KMS-11 (cell line): ENCODE data around the gene BNC2.
"Not testable (repeated sequence)": the region's sequence is repeated elsewhere in the genome, so short reads cannot be mapped to it uniquely, and the experiment has no call there.

Experiments
- H2AFZ ChIP-seq: fragments of 200-600 bp; sonication (generic); 2 replicates; pipeline ENCODE4 v1.6.1; 2016; ENCODE audit warnings: antibody characterized with exemption, mixed run types, low read depth
- H3K27ac ChIP-seq: fragments of 200-600 bp; sonication (generic); 2 replicates; pipeline ENCODE4 v1.6.1; 2016; ENCODE audit warnings: mild to moderate bottlenecking, mixed run types
- H3K27me3 ChIP-seq: fragments of 200-600 bp; sonication (generic); 2 replicates; pipeline ENCODE4 v1.6.1; 2017; ENCODE audit warnings: mild to moderate bottlenecking, low read depth, mixed run types, moderate library complexity; ENCODE audit not compliant: insufficient read depth
- H3K36me3 ChIP-seq: fragments of 200-600 bp; sonication (generic); 2 replicates; pipeline ENCODE4 v1.6.1; 2017; ENCODE audit warnings: mild to moderate bottlenecking, mixed run types; ENCODE audit not compliant: insufficient read depth
- H3K4me1 ChIP-seq: fragments of 200-600 bp; sonication (generic); 2 replicates; pipeline ENCODE4 v1.6.1; 2016; ENCODE audit warnings: mild to moderate bottlenecking, low read depth, mixed run types; ENCODE audit not compliant: poor library complexity, severe bottlenecking
- H3K4me2 ChIP-seq: fragments of 200-600 bp; sonication (generic); 2 replicates; pipeline ENCODE4 v1.7.0; 2016; ENCODE audit warnings: mild to moderate bottlenecking, mixed run types
- H3K4me3 ChIP-seq: fragments of 200-600 bp; sonication (generic); IDR thresholded peaks from 2 replicates; pipeline ENCODE4 v1.6.1; 2017; ENCODE audit warnings: low read depth, low read length, mixed read lengths; ENCODE audit not compliant: insufficient read depth
- H3K79me2 ChIP-seq: fragments of 200-600 bp; sonication (generic); 2 replicates; pipeline ENCODE4 v1.6.1; 2016; ENCODE audit warnings: low read depth, mixed run types; ENCODE audit not compliant: insufficient read depth
- H3K9ac ChIP-seq: fragments of 200-600 bp; sonication (generic); 2 replicates; pipeline ENCODE4 v1.6.1; 2016; ENCODE audit warnings: mild to moderate bottlenecking, mixed run types
- H4K20me1 ChIP-seq: fragments of 200-600 bp; sonication (generic); 2 replicates; pipeline ENCODE4 v1.6.1; 2016; ENCODE audit warnings: mild to moderate bottlenecking, mixed run types; ENCODE audit not compliant: insufficient read depth
- TF ChIP-seq, protein P1 (sequence below): fragments of 200-600 bp; sonication (generic); conservative IDR thresholded peaks from 2 replicates; pipeline ENCODE4 v1.6.1; 2017; ENCODE audit warnings: low read depth, mild to moderate bottlenecking, antibody characterized with exemption, low read length, moderate library complexity, mixed read lengths

The BNC2 gene

DNA sequence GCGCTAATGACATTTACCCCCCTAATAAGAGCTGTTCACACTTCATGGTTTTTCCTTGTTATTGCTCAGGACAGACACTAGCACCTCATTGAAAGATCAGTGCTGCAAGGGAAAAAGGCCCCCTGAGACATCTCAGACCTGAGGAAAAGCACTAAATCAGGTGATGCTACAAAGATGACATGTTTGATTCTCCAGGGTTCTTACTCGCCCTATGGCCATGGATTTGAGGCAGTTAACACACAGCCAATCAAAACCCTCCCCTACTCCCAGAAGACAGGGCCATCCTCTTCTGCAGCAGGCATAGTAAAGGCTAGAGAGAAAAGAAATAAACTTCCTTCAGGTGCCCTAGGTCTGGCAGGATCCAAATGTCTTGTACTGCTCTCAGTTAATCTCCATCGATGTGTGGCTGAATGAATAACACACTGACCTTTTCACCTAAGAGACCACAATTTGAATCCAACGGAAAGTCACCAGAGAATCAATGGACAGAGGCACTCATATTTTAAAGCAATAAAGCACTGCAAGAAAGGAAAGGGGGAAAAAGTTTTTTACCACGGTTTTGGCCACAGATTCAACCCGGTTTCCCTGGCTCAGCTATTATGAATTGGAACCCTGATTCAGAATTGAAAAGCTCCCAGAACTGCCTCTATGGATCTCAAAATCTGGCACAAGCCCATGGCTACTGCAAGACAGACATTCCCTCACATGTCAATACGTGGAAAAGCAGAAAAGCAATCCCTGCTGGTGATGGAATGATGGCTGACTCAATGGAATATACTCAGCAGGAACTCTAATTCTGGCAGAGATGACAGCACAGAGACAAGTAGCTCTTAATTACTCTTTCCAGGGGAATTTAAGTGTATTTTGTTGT is 329.5 kb downstream of the BNC2 start:
- Histone ChIP-seq H3K79me2 (no peaks in the 10 kb centered on the region), H3K4me1 (no peaks in the 10 kb centered on the region), H3K4me3 (no peak overlapping the region), H2AFZ (no peak overlapping the region), H3K36me3 (no peaks in the 10 kb centered on the region), H3K27ac (no peak overlapping the region), H3K4me2 (no peak overlapping the region), H4K20me1 (no peaks in the 10 kb centered on the region), H3K27me3 (no peaks in the 10 kb centered on the region), H3K9ac (no peak overlapping the region)
- TF ChIP-seq, protein P1, sequence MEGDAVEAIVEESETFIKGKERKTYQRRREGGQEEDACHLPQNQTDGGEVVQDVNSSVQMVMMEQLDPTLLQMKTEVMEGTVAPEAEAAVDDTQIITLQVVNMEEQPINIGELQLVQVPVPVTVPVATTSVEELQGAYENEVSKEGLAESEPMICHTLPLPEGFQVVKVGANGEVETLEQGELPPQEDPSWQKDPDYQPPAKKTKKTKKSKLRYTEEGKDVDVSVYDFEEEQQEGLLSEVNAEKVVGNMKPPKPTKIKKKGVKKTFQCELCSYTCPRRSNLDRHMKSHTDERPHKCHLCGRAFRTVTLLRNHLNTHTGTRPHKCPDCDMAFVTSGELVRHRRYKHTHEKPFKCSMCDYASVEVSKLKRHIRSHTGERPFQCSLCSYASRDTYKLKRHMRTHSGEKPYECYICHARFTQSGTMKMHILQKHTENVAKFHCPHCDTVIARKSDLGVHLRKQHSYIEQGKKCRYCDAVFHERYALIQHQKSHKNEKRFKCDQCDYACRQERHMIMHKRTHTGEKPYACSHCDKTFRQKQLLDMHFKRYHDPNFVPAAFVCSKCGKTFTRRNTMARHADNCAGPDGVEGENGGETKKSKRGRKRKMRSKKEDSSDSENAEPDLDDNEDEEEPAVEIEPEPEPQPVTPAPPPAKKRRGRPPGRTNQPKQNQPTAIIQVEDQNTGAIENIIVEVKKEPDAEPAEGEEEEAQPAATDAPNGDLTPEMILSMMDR, result no peak

DNA sequence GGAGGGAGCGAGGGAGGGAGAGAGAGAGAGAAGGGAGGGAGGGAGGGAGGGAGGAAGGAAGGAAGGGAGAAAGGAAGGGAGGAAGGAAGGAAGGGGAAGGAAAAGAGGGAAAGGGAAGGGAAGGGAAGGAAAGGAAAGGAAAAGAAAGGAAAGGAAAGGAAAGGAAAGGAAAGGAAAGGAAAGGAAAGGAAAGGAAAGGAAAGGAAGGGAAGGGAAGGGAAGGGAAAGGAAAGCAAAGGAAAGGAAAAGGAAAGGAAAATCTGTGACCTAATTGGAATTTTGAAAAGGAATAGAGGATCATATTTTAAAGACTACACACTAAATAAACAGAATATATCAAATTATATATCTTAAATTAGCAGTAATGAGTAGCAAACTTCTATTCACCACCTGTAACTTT is 330.8 kb downstream of the BNC2 start:
- not testable (repeated sequence) for H4K20me1 ChIP-seq, H3K79me2 ChIP-seq, H3K36me3 ChIP-seq, H3K27me3 ChIP-seq, H3K4me2 ChIP-seq, H2AFZ ChIP-seq, H3K4me3 ChIP-seq, H3K4me1 ChIP-seq, H3K9ac ChIP-seq, H3K27ac ChIP-seq

DNA sequence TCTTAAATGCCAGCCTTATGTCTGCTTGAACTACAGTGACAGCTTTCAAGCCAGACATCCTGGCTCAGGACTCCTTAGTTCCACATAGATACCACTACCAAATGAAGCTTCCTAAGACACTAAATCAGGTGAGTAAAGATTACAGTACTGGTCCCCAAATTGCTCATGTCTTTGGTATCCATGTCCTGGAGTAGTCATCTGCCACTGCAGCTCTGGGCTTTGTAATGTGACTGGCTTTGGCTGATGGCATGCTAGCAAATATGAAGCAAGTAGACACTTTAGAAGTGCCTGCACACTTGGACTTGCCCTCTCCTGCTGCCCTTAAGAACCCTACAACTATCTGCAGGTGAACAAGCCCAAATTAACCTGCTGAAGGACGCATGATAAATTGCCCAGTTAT is 334.9 kb downstream of the BNC2 start:
- H2AFZ ChIP-seq, result no peak overlapping the region
- no peak overlapping the region for H3K27ac ChIP-seq
- H3K27me3 ChIP-seq, result no peaks in the 10 kb centered on the region
- no peaks in the 10 kb centered on the region for H4K20me1 ChIP-seq
- no peak overlapping the region for H3K9ac ChIP-seq
- H3K36me3 ChIP-seq, result no peaks in the 10 kb centered on the region
- H3K4me3 ChIP-seq, result no peak overlapping the region
- TF ChIP-seq, protein P1, result no peak
- no peaks in the 10 kb centered on the region for H3K79me2 ChIP-seq
- H3K4me2 ChIP-seq, result no peak overlapping the region
- no peaks in the 10 kb centered on the region for H3K4me1 ChIP-seq

DNA sequence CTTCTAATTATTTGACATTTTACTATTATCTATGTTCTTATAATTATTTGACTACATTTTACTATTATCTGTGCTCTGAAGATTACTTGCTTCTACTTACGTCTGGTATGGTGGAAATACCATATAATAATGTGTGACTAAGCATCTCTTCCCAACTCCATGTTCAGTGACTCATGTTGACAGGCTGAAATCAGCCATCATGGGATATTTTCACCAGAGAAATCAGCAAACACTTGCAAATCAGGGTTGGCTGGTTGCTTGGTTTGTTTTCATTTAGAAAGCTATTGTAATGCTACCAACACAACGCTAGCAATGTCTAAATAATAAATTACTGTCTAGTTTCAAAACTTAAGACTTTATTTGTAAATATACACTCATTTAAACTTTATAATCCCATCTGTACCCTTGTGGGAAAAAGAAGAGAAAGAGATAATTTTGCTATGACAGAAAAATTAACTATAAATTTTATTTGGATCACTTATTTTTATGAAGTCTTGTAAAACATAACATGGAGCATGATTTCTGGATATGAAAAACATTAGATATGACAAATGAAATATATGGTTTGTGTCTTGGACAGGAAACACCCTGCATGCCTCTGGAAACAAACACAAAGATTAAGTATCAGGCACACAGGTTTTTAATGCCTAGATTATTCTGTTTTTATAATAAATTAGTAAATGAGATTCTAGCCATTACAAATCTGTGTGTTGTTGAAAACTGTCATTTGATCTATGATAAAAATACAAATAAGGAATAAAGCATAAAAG is 337.6 kb downstream of the BNC2 start:
- no peaks in the 10 kb centered on the region for H3K36me3 ChIP-seq
- H2AFZ ChIP-seq, result no peak overlapping the region
- no peak overlapping the region for H3K4me3 ChIP-seq
- TF ChIP-seq, protein P1, result no peak
- no peak overlapping the region for H3K4me2 ChIP-seq
- no peak overlapping the region for H3K9ac ChIP-seq
- no peaks in the 10 kb centered on the region for H3K27me3 ChIP-seq
- H3K79me2 ChIP-seq, result no peaks in the 10 kb centered on the region
- H3K27ac ChIP-seq, result no peak overlapping the region
- no peaks in the 10 kb centered on the region for H4K20me1 ChIP-seq
- H3K4me1 ChIP-seq, result no peaks in the 10 kb centered on the region

DNA sequence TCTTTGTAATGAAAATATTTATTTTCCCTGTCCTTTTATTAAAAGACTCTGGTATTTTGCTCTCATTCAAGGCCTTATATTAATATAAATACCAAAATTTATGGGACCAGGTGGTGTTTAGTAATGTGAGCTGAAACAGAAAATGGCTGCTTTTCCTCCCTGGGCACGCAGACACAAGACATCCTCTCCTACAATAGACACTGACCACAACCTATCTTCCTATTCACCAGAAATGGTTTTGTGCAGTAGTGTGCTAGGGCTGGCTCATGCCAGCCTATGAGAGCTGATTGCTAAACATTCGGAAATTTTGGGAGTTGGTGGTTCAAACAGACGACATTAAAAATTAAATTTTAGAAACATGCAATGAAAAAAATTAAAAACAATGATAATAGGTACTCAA is 338.2 kb downstream of the BNC2 start:
- Histone ChIP-seq H3K36me3 (no peaks in the 10 kb centered on the region), H4K20me1 (no peaks in the 10 kb centered on the region), H3K4me3 (no peak overlapping the region), H3K27me3 (no peaks in the 10 kb centered on the region), H3K27ac (no peak overlapping the region), H3K4me2 (no peak overlapping the region), H2AFZ (no peak overlapping the region), H3K9ac (no peak overlapping the region), H3K4me1 (no peaks in the 10 kb centered on the region), H3K79me2 (no peaks in the 10 kb centered on the region)
- TF ChIP-seq, protein P1, result no peak
